PC-3 (cell line): ENCODE measurements around the gene TPRN.

Experiments used
- EZH2phosphoT487 ChIP-seq: fragments of 300-600 bp; sonication (generic); IDR thresholded peaks from 2 replicates; pipeline ENCODE4 v1.6.1; 2018; ENCODE audit warnings: mild to moderate bottlenecking, antibody characterized with exemption, low read length, borderline replicate concordance
- TF ChIP-seq, protein P1 (sequence below): fragments of 300-600 bp; sonication (generic); conservative IDR thresholded peaks from 2 replicates; pipeline ENCODE4 v1.5.1; 2017; ENCODE audit warnings: antibody characterized with exemption, low read depth, mild to moderate bottlenecking, low read length

DNA sequence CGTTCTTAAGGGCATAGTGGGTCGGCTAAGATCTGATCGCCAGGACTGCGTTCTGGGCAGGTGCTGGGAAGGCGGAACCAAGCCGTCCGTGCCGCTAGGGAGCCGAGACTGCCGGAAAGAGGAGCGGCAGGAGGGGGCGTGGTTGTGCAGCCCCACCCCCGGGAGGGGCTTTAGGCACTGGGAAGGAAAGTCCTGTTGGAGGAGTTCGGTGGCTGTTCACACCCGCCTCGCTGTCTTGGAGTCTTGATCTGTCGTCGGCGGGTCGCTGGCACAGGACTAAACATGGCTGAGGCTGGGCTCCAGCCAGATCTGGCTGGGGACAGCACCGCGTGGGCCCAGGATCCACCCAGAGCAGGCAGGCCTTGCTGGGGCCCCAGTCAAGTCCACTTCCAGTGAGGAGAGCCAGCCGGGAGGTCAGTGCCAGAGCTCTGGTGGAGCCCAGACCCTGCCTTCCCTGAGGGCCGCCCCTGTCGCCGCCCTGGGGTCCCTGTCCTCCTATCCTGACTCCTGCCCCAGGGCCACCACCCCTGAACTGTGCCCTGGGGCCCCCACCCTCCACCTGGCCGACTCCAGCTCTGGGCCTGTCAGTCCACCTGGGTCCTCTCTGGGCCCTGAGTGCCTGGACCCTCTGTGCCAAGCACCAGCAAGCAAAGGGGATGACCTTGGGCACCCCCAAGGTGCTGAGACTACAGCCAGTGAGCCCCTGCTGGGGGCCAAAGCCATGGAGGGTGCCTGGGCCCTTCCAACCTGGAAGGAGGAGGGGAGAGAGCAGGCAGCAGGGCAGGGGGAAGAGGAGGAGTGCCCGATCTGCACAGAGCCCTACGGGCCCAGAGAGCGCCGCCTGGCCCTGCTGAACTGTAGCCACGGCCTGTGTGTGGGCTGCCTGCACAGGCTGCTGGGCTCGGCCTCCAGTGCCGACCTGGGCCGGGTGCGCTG is 17.0 kb upstream of the TPRN start:
- TF ChIP-seq EZH2phosphoT487, result no peak
- TF ChIP-seq, protein P1, sequence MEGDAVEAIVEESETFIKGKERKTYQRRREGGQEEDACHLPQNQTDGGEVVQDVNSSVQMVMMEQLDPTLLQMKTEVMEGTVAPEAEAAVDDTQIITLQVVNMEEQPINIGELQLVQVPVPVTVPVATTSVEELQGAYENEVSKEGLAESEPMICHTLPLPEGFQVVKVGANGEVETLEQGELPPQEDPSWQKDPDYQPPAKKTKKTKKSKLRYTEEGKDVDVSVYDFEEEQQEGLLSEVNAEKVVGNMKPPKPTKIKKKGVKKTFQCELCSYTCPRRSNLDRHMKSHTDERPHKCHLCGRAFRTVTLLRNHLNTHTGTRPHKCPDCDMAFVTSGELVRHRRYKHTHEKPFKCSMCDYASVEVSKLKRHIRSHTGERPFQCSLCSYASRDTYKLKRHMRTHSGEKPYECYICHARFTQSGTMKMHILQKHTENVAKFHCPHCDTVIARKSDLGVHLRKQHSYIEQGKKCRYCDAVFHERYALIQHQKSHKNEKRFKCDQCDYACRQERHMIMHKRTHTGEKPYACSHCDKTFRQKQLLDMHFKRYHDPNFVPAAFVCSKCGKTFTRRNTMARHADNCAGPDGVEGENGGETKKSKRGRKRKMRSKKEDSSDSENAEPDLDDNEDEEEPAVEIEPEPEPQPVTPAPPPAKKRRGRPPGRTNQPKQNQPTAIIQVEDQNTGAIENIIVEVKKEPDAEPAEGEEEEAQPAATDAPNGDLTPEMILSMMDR, result no peak
